Smooth muscle cell (in vitro differentiated cells): Measurements from ENCODE around the gene HEMK1. TPM values are rescaled to one million over a fixed set of nuclear protein-coding genes. Genes with fewer than 3 reads are reported as not detected.

Experiments
- DNase-seq: peaks from one replicate; lab custom pipeline; 2025; ENCODE audit not compliant: unreplicated experiment; lab: John Stamatoyannopoulos, UW
- H2AFZ ChIP-seq: fragments of 200-600 bp; sonication (generic); 2 replicates; pipeline ENCODE4 v1.6.0; 2016; ENCODE audit warnings: antibody characterized with exemption, low read depth, mild to moderate bottlenecking
- H3F3A ChIP-seq: fragments of 200-600 bp; sonication (generic); 2 replicates; pipeline ENCODE4 v1.6.0; 2017; ENCODE audit warnings: antibody characterized with exemption, low read depth
- H3K27ac ChIP-seq: fragments of 200-600 bp; sonication (generic); 2 replicates; pipeline ENCODE4 v1.5.1; 2016; ENCODE audit warnings: low read depth, mild to moderate bottlenecking
- H3K27me3 ChIP-seq: fragments of 200-600 bp; sonication (generic); 2 replicates; pipeline ENCODE4 v1.6.1; 2016; ENCODE audit warnings: low read depth, mild to moderate bottlenecking
- H3K36me3 ChIP-seq: fragments of 200-600 bp; sonication (generic); 2 replicates; pipeline ENCODE4 v1.5.1; 2016; ENCODE audit warnings: low read depth
- H3K4me1 ChIP-seq: fragments of 200-600 bp; sonication (generic); 2 replicates; pipeline ENCODE4 v1.5.1; 2016; ENCODE audit warnings: low read depth
- H3K4me2 ChIP-seq: fragments of 200-600 bp; sonication (generic); 2 replicates; pipeline ENCODE4 v1.6.0; 2016; ENCODE audit warnings: mild to moderate bottlenecking
- H3K4me3 ChIP-seq: fragments of 200-600 bp; sonication (generic); 2 replicates; pipeline ENCODE4 v1.5.1; 2016; ENCODE audit warnings: mild to moderate bottlenecking
- H3K79me2 ChIP-seq: fragments of 200-600 bp; sonication (generic); 2 replicates; pipeline ENCODE4 v1.6.0; 2016; ENCODE audit warnings: low read depth, mild to moderate bottlenecking
- H3K9ac ChIP-seq: fragments of 200-600 bp; sonication (generic); 2 replicates; pipeline ENCODE4 v1.6.0; 2016; ENCODE audit warnings: low read depth
- H3K9me3 ChIP-seq: fragments of 200-600 bp; sonication (generic); replicated peaks from 2 replicates; pipeline ENCODE4 v1.5.1; 2016; ENCODE audit warnings: low read depth
- H4K20me1 ChIP-seq: fragments of 200-600 bp; sonication (generic); 2 replicates; pipeline ENCODE4 v1.6.0; 2016; ENCODE audit warnings: low read depth
- WGBS: methylation state at CpG from one replicate; pipeline ENCODE4 v1.1.7; 2016; ENCODE audit warnings: low lambda C conversion rate; 5-methylcytosine and 5-hydroxymethylcytosine counted together
- polyA plus RNA-seq: library from polyadenylated mRNA; unstranded; fragments of >200 nt; fragmentation: Nextera tagmentation; extraction: Ambion mirVana; gene quantifications from 2 replicates; pipeline ENCODE4 v1.2.1, GENCODE V29; 2016
- total RNA-seq: library from RNA; depleted of rRNA; stranded (reverse); fragments of >200 nt; gene quantifications from 2 replicates; pipeline ENCODE4 v1.2.3, GENCODE V29; 2014
- TF ChIP-seq, protein P1 (sequence below): fragments of 200-600 bp; sonication (generic); IDR thresholded peaks from 2 replicates; pipeline ENCODE4 v1.5.1; 2017; ENCODE audit warnings: borderline replicate concordance, mild to moderate bottlenecking, antibody characterized with exemption; ENCODE audit not compliant: insufficient read depth, poor library complexity, severe bottlenecking

Gene HEMK1
- total and polyA plus RNA-seq, 2 experiments from 2014 or later: 15.3 to 28.3 TPM

DNA sequence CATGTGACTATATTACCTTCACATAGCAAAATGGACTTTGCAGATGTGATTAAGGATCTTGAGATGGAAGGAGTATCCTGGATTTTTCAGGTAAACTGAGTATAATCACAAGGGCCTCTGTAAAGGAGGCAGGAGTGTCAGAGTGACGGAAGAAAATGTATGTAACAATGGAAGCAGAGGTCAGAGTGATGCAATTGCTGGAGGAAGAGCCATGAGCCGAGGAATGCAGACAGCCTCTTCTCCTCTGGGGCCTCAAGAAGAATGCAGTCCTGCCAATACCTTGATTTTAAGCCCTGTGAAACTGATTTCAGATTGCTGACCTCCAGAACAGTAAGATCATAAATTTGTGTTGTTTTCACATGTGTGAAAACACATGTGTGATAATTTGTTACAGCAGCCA, 15.1 kb downstream of the HEMK1 start:
- H3K9me3 ChIP-seq: no peaks in the 10 kb centered on the region
- H3K4me2 ChIP-seq: no peak overlapping the region
- H2AFZ ChIP-seq: no peak overlapping the region
- no peak overlapping the region for H3K27ac ChIP-seq
- H3K36me3 ChIP-seq: no peaks in the 10 kb centered on the region
- H4K20me1 ChIP-seq: no peaks in the 10 kb centered on the region
- no peaks in the 10 kb centered on the region for H3F3A ChIP-seq
- TF ChIP-seq, protein P1, sequence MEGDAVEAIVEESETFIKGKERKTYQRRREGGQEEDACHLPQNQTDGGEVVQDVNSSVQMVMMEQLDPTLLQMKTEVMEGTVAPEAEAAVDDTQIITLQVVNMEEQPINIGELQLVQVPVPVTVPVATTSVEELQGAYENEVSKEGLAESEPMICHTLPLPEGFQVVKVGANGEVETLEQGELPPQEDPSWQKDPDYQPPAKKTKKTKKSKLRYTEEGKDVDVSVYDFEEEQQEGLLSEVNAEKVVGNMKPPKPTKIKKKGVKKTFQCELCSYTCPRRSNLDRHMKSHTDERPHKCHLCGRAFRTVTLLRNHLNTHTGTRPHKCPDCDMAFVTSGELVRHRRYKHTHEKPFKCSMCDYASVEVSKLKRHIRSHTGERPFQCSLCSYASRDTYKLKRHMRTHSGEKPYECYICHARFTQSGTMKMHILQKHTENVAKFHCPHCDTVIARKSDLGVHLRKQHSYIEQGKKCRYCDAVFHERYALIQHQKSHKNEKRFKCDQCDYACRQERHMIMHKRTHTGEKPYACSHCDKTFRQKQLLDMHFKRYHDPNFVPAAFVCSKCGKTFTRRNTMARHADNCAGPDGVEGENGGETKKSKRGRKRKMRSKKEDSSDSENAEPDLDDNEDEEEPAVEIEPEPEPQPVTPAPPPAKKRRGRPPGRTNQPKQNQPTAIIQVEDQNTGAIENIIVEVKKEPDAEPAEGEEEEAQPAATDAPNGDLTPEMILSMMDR: no peak
- DNase-seq: no peak
- H3K4me3 ChIP-seq: no peak overlapping the region
- 83% methylated on average over 2 of the region's 2 CpGs for WGBS
- no peak overlapping the region for H3K9ac ChIP-seq
- no peaks in the 10 kb centered on the region for H3K4me1 ChIP-seq
- no peaks in the 10 kb centered on the region for H3K79me2 ChIP-seq
- no peaks in the 10 kb centered on the region for H3K27me3 ChIP-seq

DNA sequence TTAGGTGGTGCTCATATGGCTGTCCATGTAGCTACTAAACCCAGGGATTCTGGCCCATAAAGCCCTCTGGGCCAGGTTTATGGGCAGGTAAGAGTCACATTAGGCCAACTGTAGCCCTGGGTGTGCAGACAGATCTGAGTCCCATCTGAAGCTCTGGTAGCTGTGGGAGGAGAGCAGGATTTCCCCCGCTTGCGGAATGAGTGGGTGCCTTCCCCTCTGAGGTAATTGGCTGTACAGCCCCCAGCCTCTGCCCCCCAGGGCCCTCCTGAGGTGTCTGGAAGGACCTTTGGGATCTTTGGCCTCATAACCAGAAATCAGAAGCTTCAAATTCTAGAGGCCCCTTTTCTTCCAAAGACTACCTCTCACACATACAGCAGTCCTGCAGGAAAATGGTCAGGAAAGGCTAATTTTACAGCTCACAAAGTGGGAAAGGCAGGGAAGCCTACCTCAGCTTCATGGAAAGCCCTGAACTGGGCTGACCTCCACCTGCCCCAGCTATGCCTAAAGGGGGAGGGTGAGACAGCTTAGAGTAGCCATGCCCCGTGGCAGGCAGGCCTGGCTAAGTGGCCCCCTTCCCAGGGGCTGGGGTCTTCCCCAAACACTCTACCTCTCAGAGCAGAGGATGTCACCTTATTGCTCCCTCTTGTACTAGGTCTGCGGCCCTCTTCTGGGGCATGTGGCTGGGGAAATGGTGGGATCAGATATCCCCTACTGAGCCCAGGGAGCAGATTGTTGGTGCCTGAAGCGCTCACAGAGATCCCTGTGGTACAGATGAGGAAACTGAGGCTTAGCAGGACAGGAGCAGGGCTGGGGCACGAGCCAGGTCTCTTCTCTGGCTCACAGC, 16.8 kb downstream of the HEMK1 start:
- Histone ChIP-seq H3K79me2 (no peaks in the 10 kb centered on the region), H3K4me3 (no peak overlapping the region), H3K36me3 (no peaks in the 10 kb centered on the region), H3K27me3 (no peaks in the 10 kb centered on the region), H4K20me1 (no peaks in the 10 kb centered on the region), H3K27ac (no peak overlapping the region), H2AFZ (no peak overlapping the region), H3K9me3 (no peaks in the 10 kb centered on the region), H3K4me1 (no peaks in the 10 kb centered on the region), H3K9ac (no peak overlapping the region), H3F3A (no peaks in the 10 kb centered on the region), H3K4me2 (no peak overlapping the region)
- TF ChIP-seq, protein P1: no peak
- DNase-seq: no peak
- 95% methylated on average over 6 of the region's 6 CpGs for WGBS

DNA sequence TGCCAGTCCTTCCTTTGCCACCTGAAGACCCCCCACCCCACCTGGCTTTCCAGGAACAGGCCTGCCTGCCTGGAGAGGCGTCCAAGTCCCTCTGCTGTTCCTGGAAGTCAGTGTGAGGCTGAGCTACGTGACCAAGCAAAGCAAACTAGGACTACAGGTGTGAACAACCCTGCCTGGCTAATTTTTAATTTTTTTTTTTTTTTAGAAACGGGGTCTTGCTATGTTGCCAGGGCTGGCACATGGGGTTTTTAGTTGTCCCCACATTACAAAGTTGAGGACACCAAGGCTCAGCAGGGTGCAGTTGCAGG, 17.4 kb downstream of the HEMK1 start:
- no peaks in the 10 kb centered on the region for H3K9me3 ChIP-seq
- no peaks in the 10 kb centered on the region for H3K36me3 ChIP-seq
- H3K9ac ChIP-seq: no peak overlapping the region
- no peak overlapping the region for H3K27ac ChIP-seq
- no peaks in the 10 kb centered on the region for H3F3A ChIP-seq
- no peak overlapping the region for H3K4me2 ChIP-seq
- no peaks in the 10 kb centered on the region for H3K27me3 ChIP-seq
- TF ChIP-seq, protein P1: no peak
- no peaks in the 10 kb centered on the region for H3K4me1 ChIP-seq
- H3K4me3 ChIP-seq: no peak overlapping the region
- no peaks in the 10 kb centered on the region for H4K20me1 ChIP-seq
- 100% methylated on average over 3 of the region's 3 CpGs for WGBS
- no peak overlapping the region for H2AFZ ChIP-seq
- no peak for DNase-seq
- no peaks in the 10 kb centered on the region for H3K79me2 ChIP-seq

DNA sequence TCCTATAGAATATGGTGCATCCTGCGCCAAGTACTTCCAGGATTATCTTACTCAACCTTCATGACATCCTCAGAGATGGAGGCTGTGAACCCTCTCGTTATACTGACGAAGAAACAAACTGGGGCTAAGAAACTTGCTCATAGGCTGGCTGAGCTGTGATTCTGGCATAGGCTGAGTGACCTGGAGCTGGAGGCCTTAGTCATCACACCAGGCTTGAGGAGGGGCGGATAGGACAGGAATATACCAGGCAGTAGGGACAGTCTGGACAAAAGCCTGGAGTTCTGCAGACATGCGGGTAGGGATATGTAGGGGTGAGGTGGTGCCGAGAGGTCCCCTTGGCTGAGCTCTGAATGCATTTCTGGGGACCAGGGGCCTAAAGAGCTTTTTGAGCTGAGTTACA, 18.1 kb downstream of the HEMK1 start:
- no peak overlapping the region for H2AFZ ChIP-seq
- no peak overlapping the region for H3K9ac ChIP-seq
- 91% methylated on average over 6 of the region's 6 CpGs for WGBS
- no peak overlapping the region for H3K4me2 ChIP-seq
- H3K79me2 ChIP-seq: no peaks in the 10 kb centered on the region
- no peaks in the 10 kb centered on the region for H3K9me3 ChIP-seq
- no peak overlapping the region for H3K27ac ChIP-seq
- TF ChIP-seq, protein P1: no peak
- no peaks in the 10 kb centered on the region for H3K27me3 ChIP-seq
- DNase-seq: no peak
- H3K4me1 ChIP-seq: no peaks in the 10 kb centered on the region
- no peaks in the 10 kb centered on the region for H4K20me1 ChIP-seq
- no peak overlapping the region for H3K4me3 ChIP-seq
- no peaks in the 10 kb centered on the region for H3F3A ChIP-seq
- no peaks in the 10 kb centered on the region for H3K36me3 ChIP-seq
